GM18499 (cell line): ENCODE measurements around the gene COG4.
"Not testable (repeated sequence)": the region's sequence is repeated elsewhere in the genome, so short reads cannot be mapped to it uniquely, and the experiment has no call there.

Source experiments
- ATAC-seq: cut with Tn5 transposase; IDR thresholded peaks from one replicate; pipeline ENCODE4 v1.9.1; 2021; ENCODE audit warnings: moderate number of reproducible peaks; ENCODE audit not compliant: insufficient read depth, unreplicated experiment

The COG4 gene

GRCh38 chr16:70523076-70523742 is at the start of gene COG4:
TSS of gene COG4 (minus strand) at chr16:70523554. CDS start at chr16:70523543, 11 bp downstream.
- ATAC-seq, result peak; percentile 47

- ATAC-seq, result no peak
These were observed 49.5 kb upstream of the COG4 start for GRCh38 chr16:70572926-70573270.

GRCh38 chr16:70572050-70572925 is 48.9 kb upstream of the COG4 start:
- ATAC-seq, result no peak

- no peak for ATAC-seq
These were observed 48.3 kb upstream of the COG4 start for GRCh38 chr16:70571623-70572022.

- ATAC-seq, result no peak
These were observed 47.7 kb upstream of the COG4 start for GRCh38 chr16:70570967-70571570.

- ATAC-seq, result no peak
These were observed 46.4 kb upstream of the COG4 start for GRCh38 chr16:70569752-70570151.

- no peak for ATAC-seq
These were observed 45.4 kb upstream of the COG4 start for GRCh38 chr16:70568601-70569237.

GRCh38 chr16:70565053-70565452 is 41.7 kb upstream of the COG4 start:
- no peak for ATAC-seq

- no peak for ATAC-seq
These were observed 40.3 kb upstream of the COG4 start for GRCh38 chr16:70563636-70564035.

- ATAC-seq, result no peak
These were observed 38.3 kb upstream of the COG4 start for GRCh38 chr16:70561623-70562022.

GRCh38 chr16:70556063-70556462 is 32.7 kb upstream of the COG4 start:
- no peak for ATAC-seq

GRCh38 chr16:70553645-70554044 is 30.3 kb upstream of the COG4 start:
- no peak for ATAC-seq

- ATAC-seq, result no peak
These were observed 29.3 kb upstream of the COG4 start for GRCh38 chr16:70552675-70553074.

- ATAC-seq, result no peak
These were observed 28.4 kb upstream of the COG4 start for GRCh38 chr16:70551788-70552187.

- no peak for ATAC-seq
These were observed 26.7 kb upstream of the COG4 start for GRCh38 chr16:70550082-70550481.

GRCh38 chr16:70548936-70549335 is 25.6 kb upstream of the COG4 start:
- no peak for ATAC-seq

GRCh38 chr16:70544548-70544947 is 21.2 kb upstream of the COG4 start:
- ATAC-seq, result no peak

GRCh38 chr16:70540994-70541393 is 17.6 kb upstream of the COG4 start:
- no peak for ATAC-seq

- ATAC-seq, result no peak
These were observed 11.6 kb upstream of the COG4 start for GRCh38 chr16:70534971-70535370.

- ATAC-seq, result not testable (repeated sequence)
These were observed 6.6 kb upstream of the COG4 start for GRCh38 chr16:70529954-70530353.
